ENCODE measurements around the gene TRAF1.
A peak's percentile ranks its signal among the peaks of the same experiment; 100 is the strongest.

The TRAF1 gene

DNA sequence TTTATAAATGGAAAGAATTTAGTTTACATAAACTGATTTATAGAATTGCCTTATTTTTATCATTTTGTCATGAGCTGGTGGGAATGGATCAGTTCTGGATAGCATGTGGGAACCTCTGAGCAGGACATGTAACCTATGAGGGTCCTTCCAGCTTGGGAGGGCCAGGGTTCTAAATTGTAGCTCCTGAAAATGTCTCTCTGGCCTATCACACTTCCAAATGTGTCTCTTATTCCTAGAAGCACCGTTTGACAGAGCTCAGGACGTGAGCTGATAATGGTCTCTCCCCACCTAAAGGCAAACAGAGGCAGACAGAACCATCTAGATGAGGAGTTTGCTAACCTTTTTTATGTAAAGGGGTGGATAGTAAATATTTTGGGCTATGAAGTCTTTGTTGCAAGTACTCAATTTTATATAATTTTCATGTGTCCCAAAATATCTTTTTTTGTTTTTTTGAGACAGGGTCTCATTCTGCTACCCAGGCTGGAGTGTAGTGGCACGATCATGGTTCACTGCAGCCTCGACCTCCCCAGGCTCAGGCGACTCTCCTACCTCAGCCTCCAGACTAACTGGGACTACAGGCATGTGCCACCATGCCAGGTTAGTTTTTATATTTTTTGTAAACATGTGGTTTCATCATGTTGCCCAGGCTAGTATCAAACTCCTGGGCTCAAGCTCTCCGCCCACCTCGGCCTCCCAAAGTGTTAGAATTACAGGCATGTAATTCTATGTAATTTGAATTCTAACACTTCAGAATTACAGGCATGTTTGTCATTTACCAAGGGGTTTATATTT is 4.0 kb downstream of the TRAF1 start:
- DNase-seq, result no peak

DNA sequence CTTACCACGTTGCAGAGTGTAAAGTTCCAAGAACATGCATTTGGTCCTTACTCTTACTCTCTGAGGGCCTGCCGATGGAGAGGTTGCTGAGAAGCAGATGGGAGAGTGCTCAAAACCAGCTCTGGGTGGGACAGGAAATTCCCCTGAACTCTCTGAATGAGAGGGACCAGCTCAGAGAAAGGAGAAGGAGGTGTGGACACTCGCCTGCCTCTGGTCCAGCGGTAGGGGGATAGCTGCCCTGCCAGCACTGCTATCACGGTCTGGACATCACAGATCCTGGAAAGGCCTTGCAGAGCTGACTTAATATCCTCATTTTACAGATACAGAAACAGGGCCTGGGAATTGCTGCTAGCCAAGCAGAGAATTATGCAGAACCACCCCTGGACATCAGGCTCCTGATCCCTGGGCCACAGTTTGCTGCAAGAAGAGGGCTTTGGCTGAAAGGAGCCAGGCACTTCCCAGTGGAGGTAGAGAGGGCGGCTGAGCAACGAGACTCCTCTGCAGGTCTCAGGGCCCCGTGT is 4.9 kb downstream of the TRAF1 start:
- DNase-seq, result no peak

DNA sequence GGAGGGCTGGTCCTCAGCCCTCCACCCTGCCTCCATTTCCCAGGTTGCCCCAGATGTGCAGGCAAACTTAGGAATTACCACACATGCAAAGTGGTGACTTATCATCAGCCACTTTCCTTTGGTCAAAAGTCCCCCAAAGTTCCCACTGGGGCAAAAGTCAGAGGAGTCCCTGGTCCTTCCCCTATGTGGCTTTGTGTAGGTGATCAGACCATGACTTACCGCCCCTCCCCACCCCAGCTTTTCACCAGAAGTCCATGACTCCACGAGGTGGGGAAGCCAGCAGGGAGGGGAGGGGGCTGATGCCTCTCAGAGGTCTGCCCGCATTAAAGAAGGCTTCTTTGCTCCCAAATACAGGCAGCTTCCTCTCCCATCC is 5.8 kb downstream of the TRAF1 start:
- DNase-seq, result no peak

DNA sequence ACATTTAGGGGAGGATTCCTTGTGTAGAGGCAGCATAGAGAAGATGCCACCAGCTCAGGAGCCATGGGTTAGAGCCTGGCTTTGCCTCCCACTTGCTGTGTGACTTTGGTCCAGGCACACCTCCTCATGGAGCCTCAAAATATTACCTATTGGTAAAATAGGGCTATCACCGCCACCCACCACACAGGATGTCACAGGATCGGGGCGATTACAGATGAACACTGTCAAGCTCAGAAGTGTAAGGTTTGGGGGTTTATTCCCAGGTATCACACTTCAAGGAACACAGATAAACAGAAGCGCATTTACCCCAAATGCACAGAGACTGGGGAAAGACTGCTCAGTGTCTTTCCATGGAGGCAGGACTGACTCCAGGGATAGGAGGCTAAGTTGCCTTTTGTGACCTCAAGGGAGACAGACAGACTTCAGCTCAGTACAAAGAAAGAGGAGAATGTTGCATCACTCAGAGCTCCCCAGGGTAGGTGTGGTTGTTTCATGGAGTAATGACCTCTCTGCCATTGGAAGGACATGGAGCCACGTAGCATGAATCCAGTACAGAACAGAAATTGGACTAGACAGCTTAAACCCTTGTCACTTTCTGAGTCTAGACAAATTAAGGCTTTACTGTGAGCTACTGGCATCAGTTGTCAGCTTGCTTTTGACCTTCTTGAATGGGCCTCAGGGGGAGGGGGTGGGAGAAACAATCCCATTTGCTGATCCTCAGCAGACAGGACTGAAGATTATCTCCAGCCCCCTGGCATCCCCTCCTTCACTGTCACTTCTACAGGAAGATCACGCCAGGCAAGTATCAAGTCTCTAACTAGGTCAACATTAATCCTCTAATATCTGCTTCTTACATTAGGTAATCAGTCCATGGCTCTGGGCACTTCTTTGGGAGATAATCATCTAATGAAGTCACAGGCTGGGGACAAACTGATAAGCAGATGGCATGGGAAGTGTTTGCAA is 6.5 kb downstream of the TRAF1 start:
- DNase-seq, result no peak

DNA sequence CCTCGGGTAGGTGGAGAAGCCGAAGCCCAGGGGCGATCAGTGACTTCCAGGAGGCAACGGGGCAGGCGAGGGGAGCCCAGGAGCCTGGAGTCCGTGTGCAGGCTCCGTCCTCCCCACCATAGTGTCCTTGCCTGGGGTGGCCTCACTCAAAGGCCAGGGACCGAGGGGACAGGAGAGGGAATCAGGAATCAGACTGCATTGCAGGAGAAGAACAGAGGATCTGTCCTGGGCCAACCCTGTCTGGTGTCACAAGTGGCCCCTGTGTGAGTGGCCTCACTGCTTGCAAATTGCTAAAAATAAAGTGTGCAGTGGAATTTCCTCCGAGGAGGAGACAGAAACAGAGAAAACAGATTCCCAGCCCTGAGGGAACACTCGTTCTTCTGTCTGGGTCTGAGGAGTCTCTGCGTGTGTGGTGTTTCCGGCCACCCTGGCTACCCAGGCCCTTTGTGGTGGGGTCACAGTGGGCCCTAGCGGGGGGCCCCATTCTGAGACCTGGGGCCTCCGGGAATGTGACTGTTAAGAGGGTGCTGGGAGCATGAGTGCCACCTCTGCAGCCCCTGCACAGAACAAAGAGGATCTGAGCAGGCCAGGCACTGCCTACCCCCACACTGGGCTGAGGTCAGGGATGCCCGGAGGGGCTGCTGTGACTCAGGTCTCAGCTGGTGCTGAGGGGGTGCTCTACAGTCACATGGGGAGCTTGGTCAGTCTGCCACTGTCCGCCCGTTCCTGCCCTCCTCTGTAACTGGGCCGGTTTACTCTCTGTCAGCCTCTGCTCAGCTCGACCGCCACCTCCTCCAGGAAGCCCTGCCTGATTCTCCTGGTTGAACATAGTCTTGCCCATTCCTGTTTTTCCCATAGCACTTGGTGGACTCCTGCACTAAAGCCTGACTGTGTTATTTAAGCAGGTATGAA is 7.4 kb downstream of the TRAF1 start:
- DNase-seq, result no peak

GRCh38 chr9:120917929-120918762 is 8.4 kb downstream of the TRAF1 start:
- no peak for DNase-seq

DNA sequence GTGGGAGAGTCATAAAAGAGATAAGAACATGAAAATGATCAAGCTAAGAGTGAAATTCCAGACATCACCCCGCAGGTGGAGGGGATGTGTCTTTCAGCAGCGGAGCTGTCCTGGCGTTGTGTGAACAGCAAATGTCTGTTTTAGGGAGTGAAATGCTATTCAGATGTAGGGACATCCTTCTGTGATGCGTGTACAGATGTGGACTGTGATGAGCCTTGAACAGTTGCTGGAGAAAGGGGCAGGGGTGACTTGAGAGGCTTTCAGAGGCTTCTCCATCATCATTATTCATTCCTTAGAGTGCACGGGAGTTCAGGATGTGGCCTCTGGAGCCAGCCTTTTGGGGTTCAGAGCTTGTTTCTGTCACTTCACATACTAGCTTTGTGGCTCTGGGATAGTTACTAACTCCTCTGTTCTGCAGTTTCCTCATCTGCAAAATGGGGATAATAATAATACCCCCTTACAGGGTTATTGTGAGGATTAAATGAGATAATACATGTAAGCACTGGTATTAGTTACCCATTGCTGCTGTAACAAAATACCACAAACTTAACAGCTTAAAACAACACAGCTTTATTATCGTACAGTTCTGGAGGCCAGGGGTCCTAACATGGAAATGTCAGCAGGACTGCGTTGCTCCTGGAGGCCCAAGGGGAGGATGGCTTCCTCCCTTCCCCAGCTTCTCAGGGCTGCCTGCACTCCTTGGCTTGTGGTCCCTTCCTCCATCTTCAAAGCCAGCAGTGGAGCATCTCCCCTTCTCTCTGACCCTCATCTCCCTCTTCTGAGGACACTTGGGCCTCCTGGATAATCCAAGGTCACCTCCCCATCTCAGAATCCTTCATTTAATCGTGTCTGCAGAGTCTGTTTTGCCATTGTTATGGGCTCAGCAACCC is 9.4 kb downstream of the TRAF1 start:
- DNase-seq, result no peak

GRCh38 chr9:120916588-120916987 is 10.0 kb downstream of the TRAF1 start:
- peak; percentile 51 for DNase-seq

GRCh38 chr9:120915854-120916470 is 10.6 kb downstream of the TRAF1 start:
- DNase-seq, result no peak

DNA sequence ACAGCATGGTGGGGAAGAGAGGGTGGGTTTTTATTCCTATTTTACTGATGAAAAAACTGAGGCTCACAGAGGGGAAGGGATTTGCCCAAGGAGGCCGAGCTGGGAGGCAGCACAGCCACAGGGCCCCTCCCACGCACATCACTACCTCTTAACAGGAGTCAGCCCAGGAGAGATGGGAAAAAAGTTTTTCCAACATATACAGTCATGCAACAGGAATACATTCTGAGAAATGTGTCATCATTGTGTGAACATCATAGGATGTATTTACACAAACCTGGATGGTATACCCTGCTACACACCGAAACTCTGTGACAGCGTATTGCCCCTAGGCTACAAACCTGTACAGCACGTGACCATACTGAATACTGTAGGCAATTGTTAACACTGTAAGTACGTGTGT is 11.6 kb downstream of the TRAF1 start:
- no peak for DNase-seq

DNA sequence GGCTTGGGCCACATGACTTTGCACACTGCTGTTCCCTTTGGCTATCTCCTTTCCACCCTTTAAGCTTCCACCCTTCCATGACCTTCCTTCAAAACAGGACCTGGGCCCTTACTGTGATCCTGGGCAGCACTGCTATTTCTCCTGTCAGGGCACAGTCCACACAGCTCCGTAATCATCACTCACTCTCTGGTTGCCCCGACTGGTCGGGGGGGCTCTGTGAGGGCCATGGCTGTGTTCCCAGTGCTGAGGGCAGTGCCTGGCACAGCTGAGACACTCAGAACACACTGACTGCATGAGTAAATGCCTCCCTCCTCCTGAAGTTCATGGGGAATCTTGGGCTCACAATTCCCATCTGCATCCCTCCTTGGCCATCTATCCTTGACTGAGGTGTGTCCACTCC is 12.2 kb downstream of the TRAF1 start:
- DNase-seq, result no peak

DNA sequence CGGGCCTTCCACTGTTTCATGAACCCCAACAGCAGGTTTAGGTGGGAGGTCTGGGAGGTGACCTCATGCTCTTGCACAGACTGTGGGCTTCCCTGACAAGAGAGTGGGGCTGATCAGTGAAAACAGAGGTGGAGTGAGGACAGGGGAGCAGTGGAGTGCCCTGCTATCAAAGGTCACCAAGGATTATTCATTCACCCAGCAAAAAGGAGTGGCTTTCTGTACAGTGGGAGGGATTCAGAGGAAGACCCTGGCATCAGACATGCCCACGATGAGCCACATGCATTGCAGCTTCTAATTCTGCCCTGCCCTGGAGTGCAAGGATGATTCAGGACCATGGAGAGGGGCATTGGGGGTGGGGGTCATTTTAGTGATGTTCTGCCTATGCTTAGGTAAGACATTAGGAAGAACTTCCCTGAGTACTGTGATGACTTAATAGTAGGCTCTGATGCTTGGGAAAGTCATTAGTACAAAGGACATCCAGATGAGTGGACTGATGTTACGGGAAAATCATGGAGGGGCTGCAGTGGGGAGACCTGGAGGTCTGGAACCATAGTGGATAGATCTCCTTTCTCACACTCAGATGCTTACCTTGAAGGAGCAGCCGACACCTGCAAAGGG is 12.8 kb downstream of the TRAF1 start:
- no peak for DNase-seq

DNA sequence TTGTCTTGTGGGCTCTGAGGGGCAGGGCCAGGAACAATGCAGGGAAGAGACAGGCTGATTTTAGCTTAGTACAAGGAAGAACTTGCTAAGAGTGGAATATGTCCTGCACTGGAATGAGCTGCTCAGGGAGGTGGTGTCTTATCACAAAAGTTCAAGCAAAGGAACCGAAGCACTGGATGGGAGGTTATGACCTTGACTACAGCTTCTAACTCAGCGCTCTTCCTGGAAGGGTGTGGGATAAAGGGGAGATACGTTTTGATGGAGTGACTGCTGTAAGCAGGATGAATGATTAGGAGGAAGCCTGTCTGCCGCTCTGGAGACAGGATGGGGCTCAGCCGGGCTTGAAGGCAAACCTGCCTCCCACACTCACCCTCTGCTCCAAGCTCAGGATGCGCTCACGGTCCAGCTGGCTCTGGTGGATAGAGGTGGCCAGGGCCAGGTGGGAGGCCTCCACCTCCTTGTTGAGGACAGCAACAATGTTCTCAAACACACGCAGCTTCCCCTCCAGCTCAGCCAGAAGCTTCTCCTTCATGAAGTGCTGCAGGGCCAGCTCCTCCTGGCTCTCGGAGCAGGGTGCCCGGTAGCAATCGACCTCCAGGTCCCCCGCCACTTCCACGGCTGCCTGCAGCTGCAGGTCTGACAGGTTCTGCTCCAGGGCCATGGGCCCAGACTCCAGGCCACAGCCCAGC is 13.5 kb downstream of the TRAF1 start:
- DNase-seq, result no peak

DNA sequence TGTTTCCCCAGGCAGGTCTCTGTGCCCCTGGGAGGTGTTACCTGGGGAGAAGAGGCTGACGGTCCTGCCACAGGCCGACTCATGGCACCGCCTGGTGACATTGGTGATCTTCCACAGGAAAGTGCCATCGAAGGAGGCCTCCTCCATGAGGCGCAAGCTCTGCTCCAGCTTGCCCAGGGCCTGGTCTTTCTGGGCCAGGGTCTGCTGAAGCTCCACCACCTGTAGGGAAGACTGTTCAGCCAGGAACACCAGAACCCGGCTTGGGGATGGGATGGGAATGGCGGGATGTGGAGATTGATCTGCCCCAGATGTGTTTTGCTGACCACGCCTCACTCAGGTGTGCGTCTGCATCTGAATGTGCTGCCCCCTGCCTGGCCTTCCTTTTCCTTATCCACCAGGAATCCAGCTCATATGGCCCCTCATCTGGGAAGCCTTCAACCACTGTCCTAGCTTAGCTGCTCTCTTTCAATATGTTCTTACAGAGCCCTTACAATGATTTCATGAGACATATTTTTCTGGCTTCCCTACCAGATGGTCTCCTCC is 15.2 kb downstream of the TRAF1 start:
- no peak for DNase-seq

DNA sequence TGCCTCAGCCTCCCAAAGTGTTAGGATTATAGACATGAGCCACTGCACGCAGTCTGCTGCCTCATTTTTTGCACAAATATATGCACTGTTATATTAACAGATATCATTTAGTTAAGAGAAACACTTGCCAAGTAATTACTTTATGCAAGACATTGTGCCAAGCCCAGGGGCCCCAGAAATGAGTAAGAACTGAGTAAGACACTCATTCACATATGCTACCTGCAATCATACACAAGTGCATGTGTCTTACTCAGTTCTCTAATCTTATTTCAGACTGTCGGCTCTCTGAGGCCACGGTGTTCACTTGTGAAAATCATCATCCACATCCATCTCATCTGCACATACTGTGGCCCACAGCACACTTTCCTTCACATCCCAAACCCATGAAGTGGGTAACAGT is 16.0 kb downstream of the TRAF1 start:
- DNase-seq, result no peak

GRCh38 chr9:120909904-120910303 is 16.7 kb downstream of the TRAF1 start:
- no peak for DNase-seq

DNA sequence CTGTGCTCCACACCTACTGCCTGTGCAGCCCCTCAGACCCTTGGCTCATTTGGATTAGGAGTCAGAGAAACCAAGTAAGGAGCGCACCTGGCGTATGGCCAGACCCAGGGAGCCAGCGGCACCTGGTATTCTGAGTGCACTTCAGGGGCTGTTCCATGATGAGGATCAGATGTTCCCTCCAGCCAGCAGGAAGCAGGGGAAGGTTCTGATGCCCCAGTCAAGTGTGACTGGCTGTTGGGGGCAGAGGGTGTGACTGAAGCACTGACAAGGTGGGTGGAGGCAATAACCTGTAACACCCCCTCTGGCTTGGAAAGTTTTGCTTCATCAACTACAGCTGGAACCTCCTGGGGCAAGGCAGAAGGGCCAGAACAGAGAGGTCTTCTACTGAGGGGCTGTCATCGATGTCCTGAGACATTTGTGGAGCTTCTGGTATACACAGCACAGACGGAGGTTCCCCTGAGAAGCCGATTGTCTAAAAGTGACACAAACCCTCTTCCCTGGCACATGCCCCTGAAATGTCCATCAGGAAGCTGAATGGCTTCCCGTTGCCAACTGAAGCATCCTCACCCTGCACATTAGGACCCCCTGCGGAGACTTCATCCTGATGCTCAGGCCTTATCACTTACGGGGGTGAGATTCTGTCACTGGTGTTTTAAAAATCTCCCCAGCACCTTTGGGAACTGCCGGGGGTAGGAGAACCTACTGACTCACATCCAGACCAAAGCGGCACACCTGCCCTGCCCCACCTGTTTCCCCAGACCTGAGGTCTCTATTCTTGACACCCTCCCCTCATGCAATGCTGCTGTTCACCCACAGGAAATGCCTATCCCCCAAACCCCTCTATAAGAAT is 21.1 kb downstream of the TRAF1 start:
- no peak for DNase-seq

- no peak for DNase-seq
Observed at GRCh38 chr9:120904978-120905301, 21.7 kb downstream of the TRAF1 start.

All from fibroblast of upper back skin (primary cell).